ENCODE measurements around the gene ANK2. TPM values are rescaled to one million over a fixed set of nuclear protein-coding genes. Genes with fewer than 3 reads are reported as not detected.
A peak's percentile ranks its signal among the peaks of the same experiment; 100 is the strongest.

ANK2 gene
- total RNA-seq, 1 donor = 79.6 TPM

DNA sequence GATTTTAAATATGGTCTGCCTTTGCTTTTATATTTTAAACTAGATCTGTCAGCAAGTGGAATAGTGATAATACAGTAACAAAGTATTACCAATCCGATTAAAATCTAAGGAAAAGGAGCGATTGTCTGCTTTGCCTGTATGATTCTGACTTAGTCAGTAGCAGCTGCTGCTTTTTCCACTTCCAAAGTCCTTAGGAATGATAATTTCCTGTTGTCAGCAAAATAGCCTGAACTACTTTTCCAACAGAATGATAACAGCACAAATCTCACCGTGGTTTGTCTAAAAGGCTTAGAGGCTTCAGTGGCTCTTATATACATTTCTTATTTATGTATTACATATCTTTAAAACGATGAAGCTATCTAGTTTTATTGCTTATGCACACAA lies 290.0 kb downstream of the ANK2 start:
- no peaks in the 10 kb centered on the region for H3K27me3 ChIP-seq (ENCODE audit: insufficient read depth, low read length)
- no peak overlapping the region for H3K4me3 ChIP-seq (ENCODE audit: insufficient read depth, low read length)
- H2AFZ ChIP-seq (ENCODE audit: low read length) = no peak overlapping the region
- no peak overlapping the region for H3K27ac ChIP-seq (ENCODE audit: low read depth, low read length)
- H3K9me3 ChIP-seq (ENCODE audit: low read depth, low read length) = no peaks in the 10 kb centered on the region
- TF ChIP-seq, protein P1, sequence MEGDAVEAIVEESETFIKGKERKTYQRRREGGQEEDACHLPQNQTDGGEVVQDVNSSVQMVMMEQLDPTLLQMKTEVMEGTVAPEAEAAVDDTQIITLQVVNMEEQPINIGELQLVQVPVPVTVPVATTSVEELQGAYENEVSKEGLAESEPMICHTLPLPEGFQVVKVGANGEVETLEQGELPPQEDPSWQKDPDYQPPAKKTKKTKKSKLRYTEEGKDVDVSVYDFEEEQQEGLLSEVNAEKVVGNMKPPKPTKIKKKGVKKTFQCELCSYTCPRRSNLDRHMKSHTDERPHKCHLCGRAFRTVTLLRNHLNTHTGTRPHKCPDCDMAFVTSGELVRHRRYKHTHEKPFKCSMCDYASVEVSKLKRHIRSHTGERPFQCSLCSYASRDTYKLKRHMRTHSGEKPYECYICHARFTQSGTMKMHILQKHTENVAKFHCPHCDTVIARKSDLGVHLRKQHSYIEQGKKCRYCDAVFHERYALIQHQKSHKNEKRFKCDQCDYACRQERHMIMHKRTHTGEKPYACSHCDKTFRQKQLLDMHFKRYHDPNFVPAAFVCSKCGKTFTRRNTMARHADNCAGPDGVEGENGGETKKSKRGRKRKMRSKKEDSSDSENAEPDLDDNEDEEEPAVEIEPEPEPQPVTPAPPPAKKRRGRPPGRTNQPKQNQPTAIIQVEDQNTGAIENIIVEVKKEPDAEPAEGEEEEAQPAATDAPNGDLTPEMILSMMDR (IDR thresholded peaks at IDR 0.05; ENCODE audit: extremely low read depth, low read depth, low read length) = no peak
- no peaks in the 10 kb centered on the region for H4K20me1 ChIP-seq (ENCODE audit: insufficient read depth, low read length)
- H3K4me1 ChIP-seq (ENCODE audit: insufficient read depth, low read length) = peaks cover 3% of the 10 kb centered on the region
- no peaks in the 10 kb centered on the region for H3K36me3 ChIP-seq (ENCODE audit: insufficient read depth, low read length)
- no peak for DNase-seq (ENCODE audit: insufficient read length, low spot score, missing footprints)
- no peak overlapping the region for H3K4me2 ChIP-seq (ENCODE audit: insufficient read depth, low read length)
- H3K79me2 ChIP-seq (ENCODE audit: insufficient read depth, low read length) = no peaks in the 10 kb centered on the region

DNA sequence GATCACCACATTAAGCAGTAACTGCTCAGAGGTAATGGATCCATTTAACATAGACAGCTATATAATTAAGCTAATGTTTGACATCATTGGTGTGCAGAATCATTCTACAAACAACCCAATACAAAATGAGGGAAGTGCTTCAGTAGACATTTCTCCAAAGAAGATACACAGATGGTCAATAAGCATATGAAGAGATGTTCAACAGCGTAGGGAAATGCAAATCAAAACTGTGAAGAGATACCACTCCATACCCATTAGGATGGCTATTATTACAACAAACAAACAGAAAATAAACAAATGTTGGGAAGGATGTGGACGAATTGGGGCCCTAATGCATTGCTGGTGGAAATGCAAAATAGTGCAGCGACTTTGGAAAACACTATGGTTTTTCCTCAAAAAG lies 294.6 kb downstream of the ANK2 start:
- no peak overlapping the region for H2AFZ ChIP-seq (ENCODE audit: low read length)
- H3K36me3 ChIP-seq (ENCODE audit: insufficient read depth, low read length) = no peaks in the 10 kb centered on the region
- no peaks in the 10 kb centered on the region for H3K27me3 ChIP-seq (ENCODE audit: insufficient read depth, low read length)
- no peaks in the 10 kb centered on the region for H3K9me3 ChIP-seq (ENCODE audit: low read depth, low read length)
- H3K79me2 ChIP-seq (ENCODE audit: insufficient read depth, low read length) = no peaks in the 10 kb centered on the region
- no peaks in the 10 kb centered on the region for H3K4me1 ChIP-seq (ENCODE audit: insufficient read depth, low read length)
- H3K4me2 ChIP-seq (ENCODE audit: insufficient read depth, low read length) = no peak overlapping the region
- no peak for DNase-seq (ENCODE audit: insufficient read length, low spot score, missing footprints)
- H3K27ac ChIP-seq (ENCODE audit: low read depth, low read length) = no peak overlapping the region
- TF ChIP-seq, protein P1 (IDR thresholded peaks at IDR 0.05; ENCODE audit: extremely low read depth, low read depth, low read length) = no peak
- H4K20me1 ChIP-seq (ENCODE audit: insufficient read depth, low read length) = no peaks in the 10 kb centered on the region
- no peak overlapping the region for H3K4me3 ChIP-seq (ENCODE audit: insufficient read depth, low read length)

DNA sequence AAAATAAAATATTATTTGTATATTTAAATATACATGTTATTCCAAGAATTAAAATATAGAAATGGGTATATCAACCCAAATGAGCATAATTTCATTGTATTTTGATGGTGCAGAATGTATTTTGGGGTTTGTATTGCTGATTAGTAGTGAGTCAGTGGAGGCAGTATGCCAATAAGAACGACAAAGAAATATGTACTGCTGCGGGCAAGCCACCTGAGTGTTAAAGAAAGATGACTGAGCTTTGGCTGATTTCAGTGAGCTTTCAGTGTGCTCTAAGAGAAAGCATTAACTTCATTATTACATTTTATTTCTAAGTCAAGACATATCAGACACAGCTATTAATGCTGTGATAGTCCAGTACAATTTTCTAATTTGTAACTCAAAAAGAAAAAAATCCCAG lies 297.8 kb downstream of the ANK2 start:
- Histone ChIP-seq H3K4me3 (ENCODE audit: insufficient read depth, low read length) (no peak overlapping the region), H3K4me2 (ENCODE audit: insufficient read depth, low read length) (no peak overlapping the region), H3K4me1 (ENCODE audit: insufficient read depth, low read length) (no peaks in the 10 kb centered on the region), H4K20me1 (ENCODE audit: insufficient read depth, low read length) (no peaks in the 10 kb centered on the region), H3K36me3 (ENCODE audit: insufficient read depth, low read length) (no peaks in the 10 kb centered on the region), H3K27me3 (ENCODE audit: insufficient read depth, low read length) (no peaks in the 10 kb centered on the region), H3K79me2 (ENCODE audit: insufficient read depth, low read length) (no peaks in the 10 kb centered on the region), H3K27ac (ENCODE audit: low read depth, low read length) (no peak overlapping the region), H2AFZ (ENCODE audit: low read length) (no peak overlapping the region), H3K9me3 (ENCODE audit: low read depth, low read length) (no peaks in the 10 kb centered on the region)
- DNase-seq (ENCODE audit: insufficient read length, low spot score, missing footprints) = no peak
- TF ChIP-seq, protein P1 (IDR thresholded peaks at IDR 0.05; ENCODE audit: extremely low read depth, low read depth, low read length) = no peak

DNA sequence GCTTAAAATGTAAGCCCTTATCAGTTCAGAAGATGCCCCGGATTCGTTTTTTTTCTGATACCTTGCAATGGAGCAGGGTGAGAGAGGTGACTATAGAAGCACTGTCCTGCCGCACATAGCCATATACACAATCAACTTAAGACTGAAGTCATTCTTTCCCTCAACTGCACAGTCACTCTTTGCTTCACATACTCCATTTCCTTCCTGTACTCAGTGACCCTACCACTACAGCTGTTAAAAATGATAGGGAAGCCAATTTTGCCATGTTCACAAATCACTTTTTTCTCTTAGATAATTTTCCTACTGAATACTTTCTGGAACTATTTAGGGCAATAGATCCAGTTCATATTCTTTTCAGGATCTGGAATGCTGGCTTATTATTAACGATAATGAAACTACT lies 300.0 kb downstream of the ANK2 start:
- no peaks in the 10 kb centered on the region for H4K20me1 ChIP-seq (ENCODE audit: insufficient read depth, low read length)
- no peak overlapping the region for H3K27ac ChIP-seq (ENCODE audit: low read depth, low read length)
- no peaks in the 10 kb centered on the region for H3K4me1 ChIP-seq (ENCODE audit: insufficient read depth, low read length)
- H3K36me3 ChIP-seq (ENCODE audit: insufficient read depth, low read length) = no peaks in the 10 kb centered on the region
- H2AFZ ChIP-seq (ENCODE audit: low read length) = no peak overlapping the region
- H3K4me2 ChIP-seq (ENCODE audit: insufficient read depth, low read length) = peak overlapping the region; percentile 9
- H3K4me3 ChIP-seq (ENCODE audit: insufficient read depth, low read length) = no peak overlapping the region
- H3K27me3 ChIP-seq (ENCODE audit: insufficient read depth, low read length) = peaks cover 13% of the 10 kb centered on the region
- H3K9me3 ChIP-seq (ENCODE audit: low read depth, low read length) = no peaks in the 10 kb centered on the region
- DNase-seq (ENCODE audit: insufficient read length, low spot score, missing footprints) = no peak
- TF ChIP-seq, protein P1 (IDR thresholded peaks at IDR 0.05; ENCODE audit: extremely low read depth, low read depth, low read length) = no peak
- H3K79me2 ChIP-seq (ENCODE audit: insufficient read depth, low read length) = no peaks in the 10 kb centered on the region
